Endometrium (tissue), 2 donors: Measurements from ENCODE around the gene NT5DC3.

Experiments used
- FAIRE-seq: peaks from 2 replicates; lab custom pipeline; 2012; peaks lifted over from hg19 to GRCh38; lab: Jason Lieb, UNC
- donor health status: control.
- donor health status: control.

NT5DC3 gene

DNA sequence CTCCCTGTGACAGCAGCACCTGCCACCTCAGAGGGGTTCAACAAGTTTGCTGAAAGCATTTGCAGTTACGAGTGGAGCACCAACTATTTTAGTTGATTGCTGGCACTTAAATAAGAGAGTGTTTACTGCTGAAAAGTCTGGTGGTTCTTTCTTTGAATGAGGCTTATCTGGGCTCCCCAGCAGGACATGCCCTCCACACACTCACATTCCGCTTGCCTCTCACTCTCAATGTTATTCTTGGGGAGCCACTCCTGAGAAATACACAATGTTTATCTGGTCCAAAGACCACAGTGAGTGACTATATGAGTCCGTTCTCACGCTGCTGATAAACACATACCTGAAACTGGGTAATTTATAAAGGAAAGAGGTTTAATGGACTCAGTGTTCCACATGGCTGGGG lies 31.9 kb downstream of the NT5DC3 start:
- no peak for FAIRE-seq

DNA sequence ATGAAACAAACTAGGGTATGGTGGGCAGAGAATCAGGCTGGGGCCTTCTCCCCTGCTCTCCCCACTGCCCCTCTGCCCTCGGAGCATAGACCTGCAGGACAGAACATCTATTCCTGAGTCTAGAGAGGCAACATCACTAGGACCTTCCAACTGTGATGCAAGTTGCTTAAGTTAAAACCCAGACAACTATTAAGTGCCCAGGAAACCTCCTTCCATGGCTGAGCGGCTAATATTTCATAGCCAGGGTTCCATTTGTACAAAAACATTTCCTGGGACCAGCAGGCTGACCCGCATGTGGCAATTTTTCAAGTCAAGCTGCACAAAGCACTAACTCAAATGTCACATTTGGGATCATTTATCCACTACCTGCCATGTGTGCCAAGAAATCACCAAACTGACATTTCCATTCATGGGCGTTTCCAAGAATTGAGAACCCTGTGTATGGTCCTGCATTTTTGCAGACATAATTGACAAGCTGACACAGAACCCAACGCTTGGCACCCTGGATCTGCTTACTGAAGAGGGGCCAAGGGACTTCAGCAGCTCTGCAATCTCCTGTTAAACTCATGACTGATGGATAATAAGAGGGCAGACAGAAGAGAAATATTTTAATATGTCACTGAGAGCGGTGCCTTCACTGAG lies 32.7 kb downstream of the NT5DC3 start:
- no peak for FAIRE-seq

DNA sequence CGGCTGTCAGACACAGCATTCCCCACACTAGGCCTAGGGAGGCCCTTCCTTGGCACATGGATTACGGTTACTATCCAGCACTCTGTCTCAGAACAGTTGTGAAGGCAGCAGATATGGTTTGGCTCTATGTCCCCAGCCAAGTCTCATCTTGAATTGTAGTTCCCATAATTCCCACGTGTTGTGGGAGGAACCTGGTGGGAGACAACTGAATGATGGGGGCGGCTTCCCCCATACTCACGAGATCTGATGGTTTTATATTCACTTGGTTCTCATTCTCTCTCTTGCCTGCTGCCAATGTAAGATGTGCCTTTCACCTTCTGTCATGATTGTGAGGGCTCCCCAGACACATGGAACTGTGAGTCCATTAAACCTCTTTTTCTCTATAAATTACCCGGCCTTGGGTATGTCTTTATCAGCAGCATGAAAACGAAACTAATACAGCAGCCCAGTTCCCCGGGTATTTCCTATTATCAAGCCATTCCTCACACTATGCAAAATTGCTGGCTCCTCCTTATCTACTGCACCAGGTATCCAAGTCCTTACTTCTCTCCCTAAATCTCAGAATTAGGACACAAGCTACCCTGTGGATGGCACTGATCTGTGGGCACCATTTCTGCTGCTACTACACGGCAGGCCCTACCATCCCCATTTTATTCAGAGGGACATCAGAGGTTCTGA lies 33.3 kb downstream of the NT5DC3 start:
- FAIRE-seq, result no peak

DNA sequence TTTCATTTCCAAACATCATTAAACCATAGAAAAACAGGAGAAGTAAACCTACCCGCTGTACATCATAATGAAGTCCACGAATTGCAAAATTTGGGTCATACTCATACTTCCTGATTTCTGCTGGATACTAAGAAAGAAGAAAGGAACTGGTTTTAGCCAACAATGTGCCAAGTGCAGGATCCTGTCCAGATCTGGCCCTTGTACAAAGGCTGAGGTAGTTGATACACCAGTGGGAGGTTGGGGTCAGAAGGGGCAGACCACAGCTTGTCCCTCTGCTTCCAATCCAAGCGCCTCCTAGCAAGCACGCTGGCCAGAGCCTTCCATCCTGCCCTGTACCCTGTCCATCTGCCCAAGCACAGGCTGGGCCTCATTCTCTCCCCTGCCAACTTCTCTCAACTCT lies 34.2 kb downstream of the NT5DC3 start:
- no peak for FAIRE-seq

DNA sequence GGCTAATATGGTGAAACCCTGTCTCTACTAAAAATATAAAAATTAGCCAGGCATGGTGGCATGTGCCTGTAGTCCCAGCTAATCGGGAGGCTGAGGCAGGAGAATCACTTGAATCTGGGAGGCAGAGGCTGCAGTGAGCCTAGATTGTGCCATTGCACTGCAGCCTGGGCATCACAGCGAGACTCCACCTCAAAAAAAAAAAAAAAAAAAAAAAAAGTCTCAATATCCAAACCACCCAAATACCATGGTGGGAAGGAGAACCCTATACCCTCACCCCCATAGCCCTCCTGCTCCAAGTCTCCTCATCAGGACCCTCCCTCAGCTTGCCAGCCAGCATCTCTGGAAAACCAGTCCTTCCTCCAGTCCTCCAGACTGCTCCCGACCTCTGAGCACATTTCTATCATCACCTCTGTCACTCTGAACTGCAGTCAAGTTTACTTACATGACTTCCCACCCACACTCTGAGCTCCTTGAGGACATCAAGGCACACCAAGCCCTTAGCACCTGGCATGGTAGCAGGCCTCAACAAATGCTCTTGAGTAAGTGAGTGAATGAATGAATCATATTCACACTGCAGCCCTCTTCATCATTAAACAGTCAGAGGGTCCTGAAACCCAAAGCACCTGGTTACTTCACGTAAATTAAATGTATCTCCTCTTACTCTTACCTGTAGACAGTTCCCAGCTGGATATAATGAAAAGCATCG lies 35.2 kb downstream of the NT5DC3 start:
- no peak for FAIRE-seq

DNA sequence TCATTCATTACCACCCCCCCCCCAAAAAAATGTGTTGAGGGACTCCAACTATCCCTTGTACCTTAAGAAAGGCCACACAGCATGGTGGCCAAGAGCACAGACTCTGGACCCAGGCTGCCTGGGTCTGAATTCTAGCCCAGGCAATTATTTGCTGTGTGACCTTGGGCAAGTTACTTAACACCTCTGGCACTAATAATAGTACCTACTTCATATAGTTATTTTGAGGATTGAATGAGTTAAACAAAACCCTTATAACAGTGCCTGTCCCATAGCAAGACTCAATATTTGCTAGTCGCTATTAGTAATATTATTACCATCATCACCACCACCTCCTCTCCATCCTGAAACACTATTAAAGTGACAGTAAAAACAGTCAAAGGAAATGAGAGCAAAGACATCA lies 37.2 kb downstream of the NT5DC3 start:
- FAIRE-seq, result no peak

DNA sequence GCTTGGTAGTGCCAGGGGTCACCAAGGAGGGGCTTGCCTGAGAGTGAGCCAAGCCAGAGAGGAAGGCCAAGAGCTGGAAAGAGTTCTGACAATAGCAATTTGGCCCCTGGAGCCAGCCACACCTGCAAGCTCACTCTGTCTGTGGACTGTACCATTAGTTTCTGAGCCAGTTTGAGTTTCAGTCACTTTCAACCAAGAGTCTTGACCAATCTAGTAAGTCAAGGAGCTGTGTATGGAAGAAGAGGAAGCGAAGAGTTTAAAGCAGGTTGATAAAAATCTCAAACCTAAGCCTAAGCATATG lies 38.5 kb downstream of the NT5DC3 start:
- FAIRE-seq, result no peak

DNA sequence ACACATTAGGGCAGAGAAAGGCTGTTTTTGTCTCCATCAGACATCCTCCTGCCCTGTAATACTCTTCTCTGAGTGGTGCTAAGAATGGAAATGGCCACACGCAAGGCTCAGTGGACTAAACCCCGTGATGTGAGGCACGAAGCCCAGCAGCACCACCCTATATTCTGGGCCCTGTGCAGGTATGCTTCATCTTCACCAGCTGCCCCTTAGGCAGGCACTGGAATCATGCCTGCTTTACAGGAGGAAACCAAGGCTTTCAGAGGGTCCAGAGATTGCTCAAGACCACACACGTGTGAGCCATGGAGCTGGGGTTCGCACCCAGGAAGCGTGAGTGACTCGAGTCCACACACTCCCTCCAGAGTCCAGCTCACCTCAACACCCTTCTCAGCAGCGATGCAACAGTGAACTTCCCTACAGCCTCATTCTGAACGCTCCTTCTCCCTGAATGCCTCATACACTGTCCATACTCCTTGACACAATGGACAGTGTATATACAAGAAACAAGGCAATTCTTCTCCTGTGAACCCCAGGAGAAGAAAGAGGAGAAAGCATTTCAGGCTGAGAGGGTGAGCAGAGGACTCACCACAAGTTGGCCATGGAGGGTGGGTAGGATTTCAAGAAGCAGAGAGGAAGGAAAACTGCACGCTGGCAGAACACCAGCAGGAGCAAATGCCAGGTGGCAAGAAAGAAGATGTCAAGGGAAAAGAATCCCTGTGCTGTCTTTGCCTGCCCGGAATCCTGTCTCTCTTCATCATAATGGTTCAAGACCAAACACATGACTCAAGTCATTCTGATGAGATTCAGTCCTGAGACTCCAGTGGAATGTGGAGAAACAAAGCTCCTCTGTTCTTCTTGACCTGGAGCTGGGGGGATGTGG lies 39.1 kb downstream of the NT5DC3 start:
- no peak for FAIRE-seq

DNA sequence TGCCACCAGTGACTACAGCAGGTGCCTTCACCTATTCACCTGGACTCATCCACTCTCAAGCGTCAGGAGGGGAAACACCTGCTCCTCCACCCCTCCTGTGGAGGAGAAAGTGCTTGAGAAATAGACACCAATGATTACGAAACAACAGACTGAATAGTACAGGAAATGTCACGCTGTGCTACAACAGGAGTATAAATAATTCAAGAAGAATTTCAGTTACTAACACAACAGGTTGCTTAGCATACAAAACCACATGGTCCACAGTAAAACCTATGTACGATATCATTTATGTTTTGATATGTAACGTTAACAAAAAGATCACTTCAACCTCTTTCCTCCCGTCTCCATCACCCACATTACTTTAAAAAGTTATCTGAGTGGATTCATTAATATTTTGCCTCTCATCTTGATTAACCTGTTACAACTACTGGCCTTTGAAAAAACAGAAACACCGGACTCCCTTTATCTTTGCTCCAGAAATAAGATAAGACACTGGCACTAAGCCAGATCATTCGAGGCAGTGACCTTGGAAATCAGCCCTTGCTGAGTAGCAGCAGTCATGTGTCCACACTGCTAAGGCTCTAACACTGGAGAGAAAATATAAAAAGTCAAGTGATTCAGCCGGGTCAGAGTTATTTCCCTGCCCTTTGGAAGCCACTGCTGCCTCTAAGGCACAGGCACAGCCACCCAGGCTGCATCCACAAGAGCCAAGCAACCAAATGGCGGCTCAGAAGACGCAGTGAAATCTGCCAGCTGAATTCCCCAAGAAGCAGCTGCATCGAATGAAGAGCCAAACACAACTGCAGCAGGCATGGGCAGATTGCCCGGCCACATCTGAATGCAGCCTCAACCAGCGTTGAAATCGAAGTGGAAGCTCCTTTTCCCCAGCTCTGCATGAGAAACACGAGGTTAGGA lies 40.9 kb downstream of the NT5DC3 start:
- no peak for FAIRE-seq

DNA sequence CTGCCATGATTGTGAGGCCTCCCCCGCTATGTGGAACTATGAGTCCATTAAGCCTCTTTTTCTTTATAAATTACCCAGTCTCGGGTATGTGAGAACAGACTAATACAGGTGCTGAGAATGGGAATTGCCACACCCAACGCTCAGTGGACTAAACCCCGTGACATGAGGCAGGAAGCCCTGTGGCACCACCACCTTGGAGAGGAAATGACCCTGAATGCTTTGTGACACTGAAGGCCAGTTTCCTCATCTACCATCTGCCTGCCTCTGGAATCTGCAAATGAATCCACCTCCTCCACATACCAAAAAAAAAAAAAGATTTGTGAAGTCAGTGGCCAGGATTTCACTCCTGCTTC lies 41.6 kb downstream of the NT5DC3 start:
- no peak for FAIRE-seq

DNA sequence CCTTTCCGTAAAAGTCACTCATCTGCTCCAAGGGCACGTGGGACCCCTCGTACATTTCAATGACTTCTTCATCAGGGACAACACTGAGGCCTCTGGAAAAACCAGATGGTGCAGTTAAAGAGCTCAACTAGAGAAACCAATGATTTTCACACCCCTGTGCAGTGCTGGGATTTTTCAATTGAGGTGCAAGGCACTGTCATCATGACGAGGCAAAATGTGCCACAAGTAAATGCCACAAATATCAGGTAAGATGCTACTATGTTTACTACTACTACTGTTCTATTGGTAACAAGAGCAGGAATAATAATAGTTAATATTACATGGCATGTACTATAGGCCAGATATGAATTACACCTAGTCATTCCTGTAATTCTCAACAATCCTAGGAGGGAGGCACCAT lies 42.4 kb downstream of the NT5DC3 start:
- FAIRE-seq, result no peak

DNA sequence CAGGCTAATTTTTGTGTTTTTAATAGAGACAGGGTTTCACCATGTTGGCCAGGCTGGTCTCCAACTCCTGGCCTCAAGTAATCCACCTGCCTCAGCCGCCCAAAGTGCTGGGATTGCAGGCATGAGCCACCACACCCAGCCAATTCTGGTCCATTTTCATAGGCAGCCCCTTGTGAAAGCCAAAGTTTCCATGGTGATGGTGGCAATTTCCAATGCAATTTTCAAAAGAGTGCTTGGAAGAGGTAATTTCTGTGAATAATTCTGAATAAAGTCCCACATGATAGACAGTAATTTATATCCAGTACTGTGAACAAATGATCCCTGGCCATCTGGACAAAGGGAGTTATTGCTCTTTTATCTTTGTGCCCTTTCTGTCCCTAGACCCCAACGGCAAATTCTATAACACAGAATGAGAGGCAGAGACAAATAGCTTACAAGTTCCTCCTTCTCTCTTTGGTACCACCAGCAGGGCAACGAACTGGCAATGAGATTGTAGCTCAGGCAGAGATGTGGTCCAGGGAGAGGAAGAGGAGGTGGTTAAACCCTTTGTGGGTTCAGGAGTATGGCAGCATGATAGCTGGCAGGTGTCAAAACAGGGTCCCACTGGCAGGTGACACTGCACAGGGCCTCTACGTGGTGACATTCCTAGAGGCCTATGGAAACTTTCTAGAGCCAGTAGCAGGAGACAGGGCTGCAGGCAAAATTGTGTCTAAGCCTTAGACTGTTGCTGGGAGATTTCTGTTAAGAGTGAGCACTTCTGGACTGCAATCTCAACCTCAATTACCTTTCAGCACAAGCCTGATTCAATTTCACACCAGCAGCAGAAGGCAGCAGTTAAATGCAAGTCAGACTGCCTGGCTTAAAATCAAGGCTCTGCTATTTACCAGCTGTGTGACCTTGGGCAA lies 46.5 kb downstream of the NT5DC3 start:
- FAIRE-seq, result no peak

DNA sequence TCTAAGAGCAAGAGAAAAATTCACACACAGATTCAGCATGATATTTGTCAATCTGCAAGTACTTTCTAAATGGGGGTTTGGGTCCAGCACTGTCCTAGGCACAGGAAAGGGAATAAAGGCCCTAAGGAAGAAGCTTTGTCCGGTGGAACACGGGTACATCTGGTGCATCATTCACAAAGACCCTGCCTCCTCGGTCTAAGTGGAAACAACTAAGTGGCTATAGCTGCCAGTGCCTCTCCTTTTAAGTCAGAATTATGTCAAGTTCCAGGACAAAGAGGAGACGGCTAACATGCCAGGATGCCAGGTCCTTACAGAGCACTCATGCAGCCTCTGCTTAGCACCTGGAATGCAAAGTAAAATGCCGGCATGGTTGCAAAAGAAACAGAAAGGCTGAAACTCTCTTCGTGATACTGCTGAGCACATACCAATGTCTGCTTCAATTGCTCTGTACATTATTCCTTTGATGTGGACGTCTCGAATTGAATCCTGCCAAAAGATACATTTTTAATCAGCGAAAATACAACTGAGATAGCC lies 47.5 kb downstream of the NT5DC3 start:
- FAIRE-seq, result no peak

DNA sequence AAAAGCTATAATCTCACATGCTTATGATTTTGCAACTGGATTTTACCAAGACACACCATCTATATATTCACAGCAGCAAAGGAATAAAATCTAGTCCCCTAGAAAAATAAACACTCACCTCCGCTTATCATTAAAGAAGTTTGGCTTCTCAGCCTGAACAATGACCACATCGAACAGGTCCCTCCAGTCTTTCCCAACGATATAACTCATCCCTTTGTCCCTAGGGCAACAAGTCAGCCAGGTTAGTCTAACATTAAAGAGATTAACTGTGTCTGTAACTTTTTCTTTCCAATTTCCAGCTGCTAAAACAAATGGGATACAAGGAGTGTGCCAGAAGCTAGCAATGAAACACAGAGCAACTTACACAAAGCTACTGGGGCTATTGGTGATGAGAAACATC lies 48.0 kb downstream of the NT5DC3 start:
- FAIRE-seq, result no peak

DNA sequence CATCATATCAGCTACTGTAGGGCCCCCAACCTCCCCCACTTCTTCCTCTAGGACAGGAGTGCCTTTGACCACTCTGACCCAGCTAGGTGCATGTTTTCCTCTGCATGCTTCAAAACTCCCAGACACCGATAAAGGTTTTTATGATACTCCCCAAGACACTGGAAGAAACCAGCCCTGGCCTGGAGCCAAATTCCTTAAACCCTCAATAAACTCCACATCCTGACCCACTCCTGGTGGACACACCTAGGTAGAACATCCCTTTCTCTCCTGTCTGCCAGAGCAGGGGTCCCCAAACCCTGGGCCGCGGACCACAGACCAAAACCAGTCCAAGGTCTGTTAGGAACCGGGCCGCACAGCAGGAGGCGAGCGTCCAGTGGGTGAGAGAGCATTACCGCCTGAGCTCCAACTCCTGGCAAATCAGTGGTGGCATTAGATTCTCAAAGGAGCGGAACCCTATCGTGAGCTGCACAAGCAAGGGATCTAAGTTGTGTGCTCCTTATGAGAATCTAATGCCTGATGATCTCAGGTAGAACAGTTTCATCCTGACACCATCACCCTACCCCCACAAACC lies 49.6 kb downstream of the NT5DC3 start:
- no peak for FAIRE-seq

DNA sequence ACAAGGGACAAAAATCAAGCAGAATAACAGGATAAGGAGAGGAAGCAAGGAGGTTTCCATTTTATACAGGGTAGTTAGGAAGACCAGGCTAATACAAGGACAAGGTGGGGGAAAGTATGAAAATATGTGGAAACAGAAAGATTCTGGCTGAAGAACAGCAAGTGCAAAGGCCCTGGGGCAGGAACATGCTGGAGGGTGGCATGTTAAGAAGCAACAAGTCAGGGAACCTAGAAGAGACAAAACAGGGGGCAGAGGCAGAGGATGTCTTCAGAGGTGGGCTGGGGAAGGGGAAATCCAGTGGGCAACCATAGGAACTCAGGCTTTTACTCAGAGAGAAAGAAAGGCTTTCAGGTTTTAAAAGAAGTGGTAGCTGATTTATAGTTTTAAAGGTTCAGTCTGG lies 54.8 kb downstream of the NT5DC3 start:
- FAIRE-seq, result no peak

DNA sequence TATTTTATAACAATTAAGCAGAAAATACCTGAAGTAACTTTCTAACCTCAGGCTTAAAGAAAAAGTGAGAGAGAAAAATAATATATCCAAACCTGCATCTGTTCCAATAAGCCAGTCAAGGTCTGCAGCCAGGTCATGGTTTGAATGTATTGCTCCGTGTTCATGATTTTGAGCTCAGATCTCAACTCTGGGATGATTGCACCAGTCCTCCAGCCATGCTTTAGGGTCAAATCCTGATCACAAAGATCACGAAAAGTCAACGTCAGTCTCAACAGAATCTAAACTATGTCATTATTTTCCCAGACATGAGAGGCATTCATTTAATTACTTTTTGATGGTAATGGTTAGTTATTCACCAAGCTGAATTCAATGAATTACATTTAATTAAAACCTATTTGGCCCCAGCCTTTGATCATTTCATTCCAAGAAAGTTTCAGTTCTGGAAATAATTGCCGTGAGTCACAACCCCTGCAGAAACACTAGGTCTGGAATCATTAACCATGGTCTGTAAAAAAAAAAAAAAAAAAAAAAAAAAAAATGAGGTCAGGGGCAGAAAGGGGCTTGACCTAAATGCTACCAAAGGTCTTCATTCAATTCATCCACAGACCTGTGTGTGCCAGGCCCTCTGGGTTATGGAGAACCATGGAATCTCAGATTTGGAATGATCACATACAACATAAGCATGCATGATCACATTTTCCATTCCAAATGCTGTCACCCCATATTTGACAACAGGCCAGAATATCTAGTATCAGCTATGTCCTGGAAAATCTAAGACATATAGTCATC lies 55.6 kb downstream of the NT5DC3 start:
- FAIRE-seq, result no peak

DNA sequence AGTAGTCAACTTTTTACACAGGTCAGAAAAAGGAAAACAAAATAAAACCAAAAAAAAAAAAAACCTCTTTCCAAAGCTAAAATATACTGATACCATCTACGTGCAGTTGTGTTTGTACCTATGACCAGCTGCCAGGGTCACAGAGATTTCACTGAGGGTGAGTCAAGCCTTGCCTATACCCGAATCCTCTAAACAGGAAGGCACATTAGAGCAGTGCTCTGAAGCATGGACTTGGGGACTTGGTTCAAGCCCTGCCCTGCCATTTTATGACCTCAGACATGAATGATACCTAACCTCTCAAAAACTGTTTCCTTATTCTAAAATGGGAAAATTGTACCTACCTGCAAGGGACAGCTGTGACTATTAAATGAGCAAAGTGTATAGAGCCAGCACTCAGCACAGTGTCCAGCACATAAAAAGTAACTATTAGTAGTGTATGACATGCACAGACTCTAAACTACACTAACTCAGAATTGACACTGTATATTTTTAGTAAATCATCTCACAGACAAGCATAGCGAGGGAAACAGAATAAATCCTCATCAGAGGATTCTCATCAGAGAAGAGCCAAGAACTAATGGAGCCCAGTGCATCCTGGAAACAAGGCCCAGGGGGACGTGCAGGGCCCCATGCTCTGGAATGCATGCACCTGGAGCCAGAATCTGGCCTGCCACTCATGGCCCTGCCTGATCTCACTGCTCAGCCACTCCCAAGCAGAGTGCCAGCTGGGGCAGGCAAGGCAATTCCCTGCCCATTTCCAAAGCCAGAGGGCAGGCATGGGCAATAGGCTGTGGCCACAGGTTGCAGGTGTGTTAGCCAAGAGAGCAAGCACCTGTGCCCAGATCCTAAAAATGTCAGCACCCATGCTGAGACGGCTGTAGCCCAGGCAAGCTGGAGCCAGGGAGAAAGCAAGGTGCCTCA lies 57.0 kb downstream of the NT5DC3 start:
- FAIRE-seq, result no peak
